GM19397 (cell line): ENCODE measurements around the gene TRPM5.

Experiments
- ATAC-seq: cut with Tn5 transposase; IDR thresholded peaks from one replicate; pipeline ENCODE4 v1.9.1; 2021; ENCODE audit warnings: mild to moderate bottlenecking, moderate library complexity; ENCODE audit not compliant: unreplicated experiment

The TRPM5 gene

GRCh38 chr11:2437516-2437915 lies 6.8 kb downstream of the TRPM5 start:
- ATAC-seq = no peak

GRCh38 chr11:2436521-2437031 lies 7.7 kb downstream of the TRPM5 start:
- no peak for ATAC-seq

DNA sequence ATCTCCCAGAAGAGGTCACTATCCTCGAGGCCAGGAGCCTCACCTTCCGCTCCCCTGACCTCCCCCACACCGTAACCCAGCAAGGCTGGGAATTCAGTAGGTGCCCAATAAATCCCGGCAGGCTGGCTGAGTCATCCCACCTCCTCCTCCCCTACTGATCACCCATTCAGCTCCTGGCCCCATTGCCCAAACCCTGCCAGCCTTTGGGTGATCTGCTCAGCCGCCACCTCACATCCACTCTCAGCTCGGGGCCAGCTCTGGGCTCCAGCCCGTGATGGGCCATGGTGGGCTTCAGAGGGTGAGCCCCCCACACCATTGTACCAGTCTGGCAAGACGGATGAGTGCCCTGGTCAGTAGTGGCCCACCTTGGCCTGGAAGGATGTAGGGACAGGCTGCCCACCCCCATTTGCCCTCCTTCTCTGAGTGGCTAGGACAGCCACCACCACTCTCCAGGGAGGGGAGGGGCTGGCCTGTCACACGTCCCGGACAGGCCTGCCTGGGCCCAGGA lies 8.2 kb downstream of the TRPM5 start:
- no peak for ATAC-seq

DNA sequence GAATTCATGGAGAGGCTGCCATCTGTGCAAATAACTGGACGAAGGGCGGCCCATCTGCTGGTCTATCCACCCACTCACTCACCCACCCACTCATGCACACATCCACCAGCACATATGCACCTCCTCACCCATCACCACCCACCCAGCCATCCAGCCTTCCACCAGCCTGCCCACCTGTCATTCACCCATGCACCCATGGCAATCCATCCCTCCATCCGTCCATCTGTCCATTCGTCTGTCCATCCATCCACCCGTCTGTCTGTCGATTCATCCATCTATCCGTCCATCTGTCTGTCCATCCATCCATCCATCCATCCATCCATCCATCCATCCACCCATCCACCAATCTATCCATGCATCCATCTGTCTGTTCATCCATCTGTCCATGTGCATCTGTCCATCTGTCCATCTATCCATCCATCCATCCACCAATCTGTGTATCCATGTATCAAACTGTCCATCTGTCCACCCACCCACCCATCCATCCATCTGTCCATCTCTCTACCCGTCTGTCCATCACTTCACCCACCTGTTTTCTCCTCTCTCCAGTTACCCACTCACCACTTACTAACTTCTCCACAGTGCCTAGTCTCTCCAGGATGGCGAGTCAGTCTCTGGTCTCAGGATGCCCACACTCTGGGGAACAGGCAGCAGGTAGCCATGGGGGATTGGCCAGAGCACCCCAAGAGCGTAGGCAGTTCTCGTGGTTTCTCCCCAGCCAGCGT lies 8.9 kb downstream of the TRPM5 start:
- no peak for ATAC-seq

- ATAC-seq = no peak
Measured at GRCh38 chr11:2434506-2435255, 9.6 kb downstream of the TRPM5 start.

GRCh38 chr11:2434008-2434407 lies 10.3 kb downstream of the TRPM5 start:
- ATAC-seq = no peak

GRCh38 chr11:2433106-2433925 lies 11.0 kb downstream of the TRPM5 start:
- no peak for ATAC-seq

- no peak for ATAC-seq
Measured at GRCh38 chr11:2432628-2433071, 11.7 kb downstream of the TRPM5 start.

GRCh38 chr11:2432171-2432621 lies 12.1 kb downstream of the TRPM5 start:
- no peak for ATAC-seq

GRCh38 chr11:2431395-2431794 lies 12.9 kb downstream of the TRPM5 start:
- ATAC-seq = no peak

GRCh38 chr11:2428322-2428795 lies 16.0 kb downstream of the TRPM5 start:
- no peak for ATAC-seq

GRCh38 chr11:2427721-2428321 lies 16.5 kb downstream of the TRPM5 start:
- ATAC-seq = no peak

- ATAC-seq = no peak
Measured at GRCh38 chr11:2426826-2427521, 17.3 kb downstream of the TRPM5 start.

- no peak for ATAC-seq
Measured at GRCh38 chr11:2426221-2426620, 18.1 kb downstream of the TRPM5 start.

DNA sequence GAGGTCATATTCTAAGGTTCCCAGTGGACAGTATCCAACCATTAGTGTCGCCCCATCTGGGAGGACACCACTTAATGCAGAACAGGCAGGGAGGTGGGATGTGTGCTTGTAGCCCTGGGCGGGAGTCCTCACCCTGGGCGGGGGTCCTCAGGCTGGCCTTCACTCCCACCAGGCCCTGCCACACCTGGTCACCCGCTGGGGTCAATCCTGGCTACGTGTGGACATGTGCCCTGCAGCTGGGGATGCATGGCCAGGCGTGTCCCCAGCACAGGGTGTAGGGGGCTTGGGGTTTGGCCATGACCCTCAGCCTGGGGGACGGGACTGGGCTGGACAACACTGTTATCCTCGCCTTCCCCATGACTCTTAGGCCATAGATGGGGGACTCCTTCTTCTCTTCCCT lies 18.8 kb downstream of the TRPM5 start:
- no peak for ATAC-seq

- ATAC-seq = no peak
Measured at GRCh38 chr11:2424811-2425495, 19.4 kb downstream of the TRPM5 start.

GRCh38 chr11:2423157-2424025 lies 20.9 kb downstream of the TRPM5 start:
- ATAC-seq = no peak

GRCh38 chr11:2422461-2423156 lies 21.7 kb downstream of the TRPM5 start:
- ATAC-seq = no peak
